T-helper 22 cell (primary cell): Measurements from ENCODE around the gene DUSP15.
"Not testable (repeated sequence)": the region's sequence is repeated elsewhere in the genome, so short reads cannot be mapped to it uniquely, and the experiment has no call there.

ENCODE experiments used
- DNase-seq: peaks from one replicate; pipeline ENCODE4 v3.0.0-alpha.2; 2020; ENCODE audit warnings: low read depth

DUSP15 gene

DNA sequence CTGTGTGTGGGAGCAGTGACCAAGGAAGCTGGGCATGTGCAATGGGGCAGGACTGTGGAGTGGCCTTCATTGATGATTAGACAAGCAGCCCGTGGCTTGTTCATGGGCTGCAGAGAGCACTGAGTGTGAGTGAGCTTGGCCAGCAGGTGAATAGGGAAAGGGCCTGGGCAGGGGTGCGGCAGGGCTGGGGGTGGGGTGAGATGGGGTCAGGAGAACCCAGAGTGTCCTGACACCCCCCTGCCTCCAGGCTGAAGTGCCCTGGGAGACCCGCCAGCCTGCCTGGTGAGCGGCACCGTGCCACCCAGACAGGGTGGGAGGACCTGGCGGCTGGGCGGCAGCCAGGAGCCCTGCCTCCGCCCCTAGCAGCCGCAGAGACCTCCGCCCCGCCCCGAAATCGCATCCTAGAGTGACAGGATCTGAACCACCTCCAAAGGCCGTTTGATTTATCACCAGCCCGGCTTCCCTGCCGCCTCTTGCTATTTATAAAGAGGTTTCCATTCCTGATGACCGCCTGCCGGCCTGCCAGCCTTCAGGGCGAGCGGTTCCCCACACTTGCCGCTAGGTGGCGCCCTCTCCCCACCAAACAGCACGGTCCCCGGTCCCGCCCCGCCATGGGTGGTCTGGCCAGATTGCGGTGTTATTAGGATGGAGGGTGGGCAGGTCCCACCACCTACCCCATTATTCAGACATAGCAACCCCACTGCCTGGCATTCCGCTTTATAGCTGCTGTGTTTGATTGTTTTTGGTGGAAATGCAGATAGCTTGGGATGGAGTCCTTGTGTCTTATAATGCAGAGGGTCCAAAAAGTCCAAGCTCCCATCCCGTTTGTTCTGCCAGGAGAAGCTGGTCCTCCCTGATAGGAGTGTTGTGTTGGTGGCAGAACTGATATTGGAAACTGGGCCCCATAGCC is 47.7 kb downstream of the DUSP15 start:
- peak; percentile 32 for DNase-seq

GRCh38 chr20:31821427-31821826 is 48.9 kb downstream of the DUSP15 start:
- DNase-seq = no peak

DNA sequence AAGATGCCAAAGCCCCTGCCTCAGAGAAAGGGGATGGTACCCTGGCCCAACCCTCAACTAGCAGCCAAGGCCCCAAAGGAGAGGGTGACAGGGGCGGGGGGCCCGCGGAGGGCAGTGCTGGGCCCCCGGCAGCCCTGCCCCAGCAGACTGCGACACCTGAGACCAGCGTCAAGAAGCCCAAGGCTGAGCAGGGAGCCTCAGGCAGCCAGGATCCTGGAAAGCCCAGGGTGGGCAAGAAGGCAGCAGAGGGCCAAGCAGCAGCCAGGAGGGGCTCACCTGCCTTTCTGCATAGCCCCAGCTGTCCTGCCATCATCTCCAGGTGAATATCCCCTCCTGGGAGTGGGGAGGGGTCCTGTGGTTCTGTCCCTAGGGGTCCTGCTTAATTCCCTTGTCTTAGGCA is 50.1 kb downstream of the DUSP15 start:
- DNase-seq = no peak

DNA sequence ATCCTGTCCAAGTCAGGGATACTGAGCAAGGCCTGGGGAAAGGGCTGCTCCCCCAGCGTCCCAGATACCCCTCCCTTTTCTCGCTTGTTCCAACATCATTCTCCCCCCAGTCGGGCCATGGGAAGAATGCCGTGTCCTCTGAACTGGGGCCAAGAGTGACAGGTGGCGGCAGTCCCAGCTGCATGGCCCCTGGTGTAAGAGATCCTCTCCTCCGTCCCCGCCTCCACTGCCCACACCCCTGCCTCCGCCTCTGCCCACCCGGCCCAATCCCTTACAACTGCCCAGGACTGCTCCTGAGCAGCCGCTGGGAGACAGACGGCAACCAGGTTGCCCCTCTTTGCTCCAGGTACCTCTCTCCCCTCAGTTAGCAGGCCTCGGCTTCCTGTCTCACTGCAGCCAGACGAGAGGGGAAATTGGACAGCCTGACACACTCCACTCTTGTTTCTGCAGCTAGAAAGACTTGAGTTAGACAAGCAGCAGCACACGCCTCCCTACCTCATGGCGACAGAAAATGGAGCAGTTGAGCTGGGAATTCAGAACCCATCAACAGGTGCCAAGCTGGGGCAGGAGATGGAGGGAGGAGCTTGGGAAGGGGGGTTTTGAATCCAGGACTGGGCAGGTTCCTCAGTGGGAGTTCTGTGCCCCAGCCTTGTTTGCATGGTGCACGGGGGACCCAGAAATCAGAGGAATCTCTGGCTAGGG is 51.1 kb downstream of the DUSP15 start, which contains the start of gene MYLK2:
TSS of gene MYLK2 (plus strand) at position 274 of the 702 bp plus-strand sequence. CDS start at position 499, 225 bp downstream.
- DNase-seq = no peak

DNA sequence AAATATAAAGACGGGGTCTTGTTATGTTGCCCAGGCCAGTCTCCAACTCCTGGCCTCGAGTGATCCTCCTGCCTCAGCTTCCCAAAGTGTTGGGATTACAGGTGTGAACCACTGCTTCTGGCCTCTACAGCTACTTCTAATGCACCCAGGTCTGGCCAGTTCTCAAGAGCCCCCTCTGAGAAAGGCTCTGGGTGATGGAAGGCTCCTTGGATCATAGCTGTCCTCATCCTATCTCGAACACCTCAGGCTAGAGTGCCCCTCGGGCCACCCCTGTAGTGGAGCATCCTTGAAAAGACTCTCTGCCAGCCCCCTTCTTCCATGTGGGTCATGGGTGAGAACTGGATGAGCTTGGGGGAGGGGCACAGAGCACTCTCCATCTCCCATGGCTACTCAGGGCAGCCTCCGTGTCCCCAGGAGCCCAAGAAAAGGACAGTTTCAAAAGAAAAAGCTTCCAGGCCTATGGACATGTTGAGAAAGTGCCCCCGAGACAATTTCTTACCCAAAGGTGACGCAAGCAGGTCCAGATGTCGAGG is 51.9 kb downstream of the DUSP15 start:
- DNase-seq = no peak

GRCh38 chr20:31817461-31817860 is 52.9 kb downstream of the DUSP15 start:
- no peak for DNase-seq

- no peak for DNase-seq
Measured at GRCh38 chr20:31816221-31816620, 54.1 kb downstream of the DUSP15 start.

DNA sequence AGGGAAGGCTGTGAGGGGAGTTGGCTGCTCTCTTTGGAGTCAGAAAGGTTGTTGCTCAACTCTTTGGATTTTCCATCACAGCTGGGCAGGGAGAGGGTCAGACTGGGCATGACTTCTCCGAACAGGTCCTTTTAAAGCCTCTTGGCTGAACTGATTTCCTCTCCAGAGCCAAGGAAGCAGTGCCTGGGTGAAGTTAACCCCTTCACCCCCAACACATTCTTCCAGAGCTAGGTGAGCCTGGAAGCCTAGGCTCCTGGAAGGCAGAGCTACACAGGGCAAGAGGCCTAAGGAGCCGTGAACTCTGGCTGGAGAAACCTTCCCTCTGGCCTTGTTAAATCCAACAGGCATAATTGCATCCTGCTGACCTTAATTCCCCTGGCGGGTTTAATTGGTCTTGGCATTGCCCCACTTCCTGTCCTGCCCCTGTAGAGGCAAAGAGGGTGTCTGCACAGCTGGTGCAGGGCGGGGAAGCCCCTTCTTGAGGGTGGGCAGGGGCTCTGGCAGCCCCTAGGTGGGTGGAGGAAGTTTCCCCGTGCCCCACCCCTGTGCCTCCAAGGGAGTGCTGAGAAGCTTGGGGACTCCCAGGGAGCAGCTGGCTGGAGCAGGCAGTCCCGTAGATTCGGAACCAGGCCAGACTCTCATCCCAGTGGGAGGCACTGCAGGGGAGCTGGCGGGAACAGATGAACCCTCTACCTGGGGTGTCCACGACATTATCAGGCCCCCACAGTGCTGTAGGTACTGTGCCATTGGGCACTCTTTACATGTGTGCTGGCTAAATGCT is 54.7 kb downstream of the DUSP15 start:
- DNase-seq = no peak

DNA sequence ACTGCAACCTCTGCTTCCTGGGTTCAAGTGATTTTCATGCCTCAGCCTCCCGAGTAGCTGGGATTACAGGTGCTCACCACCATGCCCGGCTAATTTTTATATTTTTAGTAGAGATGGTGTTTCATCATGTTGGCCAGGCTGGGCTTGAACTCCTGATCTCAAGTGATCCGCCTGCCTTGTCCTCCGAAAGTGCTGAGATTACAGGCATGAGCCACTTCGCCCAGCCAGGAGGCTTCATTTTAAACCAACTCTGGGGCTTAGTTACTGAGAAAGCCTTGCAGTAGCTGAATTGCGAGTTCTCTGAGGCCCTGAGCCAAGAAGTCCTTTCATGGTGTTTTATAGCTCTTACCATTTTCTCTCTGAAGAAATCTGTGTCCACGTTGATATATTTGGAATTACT is 56.2 kb downstream of the DUSP15 start:
- not testable (repeated sequence) for DNase-seq

GRCh38 chr20:31813611-31814010 is 56.7 kb downstream of the DUSP15 start:
- no peak for DNase-seq

GRCh38 chr20:31811796-31812728 is 58.3 kb downstream of the DUSP15 start:
- no peak for DNase-seq

- no peak for DNase-seq
Measured at GRCh38 chr20:31811198-31811597, 59.1 kb downstream of the DUSP15 start.
